ENCODE measurements around the gene NKAPL. TPM values are rescaled to one million over a fixed set of nuclear protein-coding genes. Genes with fewer than 3 reads are reported as not detected.

Gene NKAPL
- total RNA-seq, 1 donor, result 1.1 TPM

DNA sequence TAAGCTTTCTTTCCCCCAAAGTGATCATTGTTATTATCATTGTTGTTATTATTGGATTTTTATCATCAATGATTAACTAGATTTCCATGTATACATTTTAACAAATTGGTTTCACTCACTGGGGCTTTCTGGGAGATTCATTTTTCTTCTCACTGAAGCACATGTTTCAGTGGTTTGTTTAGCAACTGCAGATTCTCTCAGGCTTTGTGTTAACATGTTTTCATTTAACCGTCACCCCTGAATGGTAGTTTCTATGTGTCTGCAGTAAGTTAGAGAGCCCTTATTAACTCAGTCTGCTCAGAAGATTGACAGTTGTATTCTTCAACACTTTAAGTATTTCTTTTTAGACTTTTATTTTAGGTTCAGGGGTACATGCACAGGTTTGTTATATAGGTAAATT, 19.5 kb upstream of the NKAPL start:
- Histone ChIP-seq H3K27me3 (ENCODE audit: insufficient read depth, low read length) (no peaks in the 10 kb centered on the region), H4K20me1 (ENCODE audit: insufficient read depth, low read length) (no peaks in the 10 kb centered on the region), H3K27ac (ENCODE audit: low read depth, low read length) (no peak overlapping the region), H3K79me2 (ENCODE audit: insufficient read depth, low read length) (no peaks in the 10 kb centered on the region), H3K4me2 (ENCODE audit: insufficient read depth, low read length) (no peak overlapping the region), H3K4me1 (ENCODE audit: insufficient read depth, low read length) (no peaks in the 10 kb centered on the region), H3K36me3 (ENCODE audit: insufficient read depth, low read length) (peaks cover 10% of the 10 kb centered on the region), H3K9me3 (ENCODE audit: low read depth, low read length) (no peaks in the 10 kb centered on the region), H2AFZ (ENCODE audit: low read length) (no peak overlapping the region), H3K4me3 (ENCODE audit: insufficient read depth, low read length) (no peak overlapping the region)
- TF ChIP-seq CTCF (IDR thresholded peaks at IDR 0.05; ENCODE audit: extremely low read depth, low read depth, low read length), result no peak
- no peak for DNase-seq (ENCODE audit: insufficient read length, low spot score, missing footprints)

DNA sequence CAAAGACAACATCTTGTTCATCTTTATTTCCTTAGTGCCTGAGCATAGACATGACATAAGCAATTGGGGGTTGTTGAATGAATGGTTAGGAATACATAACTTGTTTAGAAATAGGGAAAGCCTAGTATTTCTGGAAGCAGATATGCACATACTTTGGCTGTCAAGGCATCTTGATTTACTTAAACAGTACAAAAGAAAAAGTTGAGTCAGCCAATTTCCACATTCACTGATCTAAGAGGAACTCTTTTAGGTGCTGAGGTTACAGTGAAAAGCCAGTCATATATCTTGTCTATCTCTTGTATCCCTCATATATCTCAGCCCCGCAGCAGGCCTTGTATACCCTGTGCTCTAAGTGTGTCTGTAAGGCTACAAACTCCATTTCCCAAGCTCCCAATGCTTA, 18.6 kb upstream of the NKAPL start:
- peaks cover 18% of the 10 kb centered on the region for H3K36me3 ChIP-seq (ENCODE audit: insufficient read depth, low read length)
- no peaks in the 10 kb centered on the region for H4K20me1 ChIP-seq (ENCODE audit: insufficient read depth, low read length)
- H3K79me2 ChIP-seq (ENCODE audit: insufficient read depth, low read length), result no peaks in the 10 kb centered on the region
- H2AFZ ChIP-seq (ENCODE audit: low read length), result no peak overlapping the region
- H3K27ac ChIP-seq (ENCODE audit: low read depth, low read length), result no peak overlapping the region
- H3K4me2 ChIP-seq (ENCODE audit: insufficient read depth, low read length), result no peak overlapping the region
- TF ChIP-seq CTCF (IDR thresholded peaks at IDR 0.05; ENCODE audit: extremely low read depth, low read depth, low read length), result no peak
- H3K4me1 ChIP-seq (ENCODE audit: insufficient read depth, low read length), result no peaks in the 10 kb centered on the region
- no peak for DNase-seq (ENCODE audit: insufficient read length, low spot score, missing footprints)
- H3K4me3 ChIP-seq (ENCODE audit: insufficient read depth, low read length), result no peak overlapping the region
- no peaks in the 10 kb centered on the region for H3K27me3 ChIP-seq (ENCODE audit: insufficient read depth, low read length)
- H3K9me3 ChIP-seq (ENCODE audit: low read depth, low read length), result no peaks in the 10 kb centered on the region

GRCh38 chr6:28243946-28244345, 15.2 kb upstream of the NKAPL start:
- H3K27ac ChIP-seq (ENCODE audit: low read depth, low read length), result no peak overlapping the region
- no peak overlapping the region for H3K4me3 ChIP-seq (ENCODE audit: insufficient read depth, low read length)
- no peaks in the 10 kb centered on the region for H3K9me3 ChIP-seq (ENCODE audit: low read depth, low read length)
- H2AFZ ChIP-seq (ENCODE audit: low read length), result no peak overlapping the region
- no peaks in the 10 kb centered on the region for H4K20me1 ChIP-seq (ENCODE audit: insufficient read depth, low read length)
- no peak overlapping the region for H3K4me2 ChIP-seq (ENCODE audit: insufficient read depth, low read length)
- no peaks in the 10 kb centered on the region for H3K27me3 ChIP-seq (ENCODE audit: insufficient read depth, low read length)
- DNase-seq (ENCODE audit: insufficient read length, low spot score, missing footprints), result no peak
- H3K36me3 ChIP-seq (ENCODE audit: insufficient read depth, low read length), result peaks cover 30% of the 10 kb centered on the region
- H3K4me1 ChIP-seq (ENCODE audit: insufficient read depth, low read length), result no peaks in the 10 kb centered on the region
- no peak for TF ChIP-seq CTCF (IDR thresholded peaks at IDR 0.05; ENCODE audit: extremely low read depth, low read depth, low read length)
- no peaks in the 10 kb centered on the region for H3K79me2 ChIP-seq (ENCODE audit: insufficient read depth, low read length)

DNA sequence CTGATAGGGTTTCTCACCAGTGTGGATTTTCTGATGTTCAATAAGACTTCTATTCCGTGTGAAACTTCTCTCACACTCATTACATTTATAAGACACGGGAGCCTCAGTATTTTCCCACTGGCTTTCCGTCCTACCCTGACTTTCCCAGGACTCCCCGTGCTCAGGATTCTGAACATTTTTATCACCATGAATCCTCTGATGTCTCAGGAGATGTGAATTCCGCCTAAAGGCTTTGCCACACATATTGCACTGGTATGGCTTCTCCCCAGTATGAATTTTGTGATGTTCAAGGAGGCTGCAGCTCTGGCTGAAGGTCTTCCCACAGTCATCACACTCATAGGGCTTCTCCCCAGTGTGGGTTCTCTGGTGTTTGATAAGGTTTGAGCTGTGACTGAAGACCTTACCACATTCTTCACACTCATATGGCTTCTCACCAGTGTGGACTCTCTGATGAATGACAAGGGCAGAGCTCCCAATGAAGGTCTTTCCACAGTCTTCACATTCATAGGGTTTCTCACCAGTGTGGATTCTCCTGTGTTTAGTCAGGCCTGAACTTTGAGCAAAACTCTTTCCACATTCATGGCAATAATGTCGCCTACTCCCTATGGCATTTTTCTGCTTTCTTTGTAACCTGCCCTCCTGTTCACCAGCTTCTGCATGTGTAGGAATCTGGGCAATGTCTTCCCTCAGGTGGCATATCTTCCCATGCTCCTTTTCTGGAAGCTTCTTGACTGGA, 13.7 kb upstream of the NKAPL start:
- no peak overlapping the region for H2AFZ ChIP-seq (ENCODE audit: low read length)
- H3K4me3 ChIP-seq (ENCODE audit: insufficient read depth, low read length), result no peak overlapping the region
- peaks cover 2% of the 10 kb centered on the region for H3K79me2 ChIP-seq (ENCODE audit: insufficient read depth, low read length)
- no peaks in the 10 kb centered on the region for H3K27me3 ChIP-seq (ENCODE audit: insufficient read depth, low read length)
- no peaks in the 10 kb centered on the region for H3K9me3 ChIP-seq (ENCODE audit: low read depth, low read length)
- no peaks in the 10 kb centered on the region for H3K4me1 ChIP-seq (ENCODE audit: insufficient read depth, low read length)
- no peak overlapping the region for H3K27ac ChIP-seq (ENCODE audit: low read depth, low read length)
- no peak overlapping the region for H3K4me2 ChIP-seq (ENCODE audit: insufficient read depth, low read length)
- no peaks in the 10 kb centered on the region for H4K20me1 ChIP-seq (ENCODE audit: insufficient read depth, low read length)
- peaks cover 30% of the 10 kb centered on the region for H3K36me3 ChIP-seq (ENCODE audit: insufficient read depth, low read length)
- TF ChIP-seq CTCF (IDR thresholded peaks at IDR 0.05; ENCODE audit: extremely low read depth, low read depth, low read length), result no peak
- DNase-seq (ENCODE audit: insufficient read length, low spot score, missing footprints), result no peak

All from osteoblast (primary cell).